Measurements from ENCODE around the gene PPP1R12B.
"Not testable (repeated sequence)": the region's sequence is repeated elsewhere in the genome, so short reads cannot be mapped to it uniquely, and the experiment has no call there.

PPP1R12B gene

DNA sequence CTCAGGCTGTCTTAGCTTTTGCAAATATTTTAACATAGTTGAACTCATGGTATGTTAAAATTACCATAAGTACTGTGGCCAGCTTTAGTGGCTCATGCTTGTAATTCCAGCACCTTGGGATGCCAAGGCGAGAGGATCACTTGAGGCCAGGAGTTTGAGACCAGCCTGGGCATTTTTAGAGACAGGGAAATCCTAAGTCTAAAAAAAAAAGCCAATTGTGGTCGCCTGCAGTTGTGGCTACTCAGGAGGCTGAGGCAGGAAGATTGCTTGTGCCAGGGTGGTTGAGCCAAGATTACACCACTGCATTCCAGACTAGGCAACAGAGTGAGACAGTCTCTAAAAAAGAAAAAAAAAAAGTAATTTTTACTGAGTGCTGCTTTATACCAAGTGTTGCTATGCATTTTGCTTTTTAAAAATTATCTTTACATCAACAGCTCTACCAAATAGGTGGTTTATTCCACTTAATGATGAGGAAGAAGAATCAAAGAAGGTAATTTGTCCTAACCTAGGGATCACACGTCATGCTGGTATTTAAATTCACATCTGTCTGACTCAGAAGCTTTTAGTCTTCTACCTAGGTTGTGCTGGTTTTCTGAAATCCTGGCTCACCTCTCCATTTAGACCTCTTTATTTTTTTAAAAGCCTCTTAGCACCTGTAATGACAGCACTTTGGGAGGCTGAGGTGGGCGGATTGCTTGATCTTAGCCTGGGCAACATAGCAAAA lies 16.8 kb downstream of the PPP1R12B start:
- Mint-ChIP-seq H3K4me1 (ENCODE audit: low read depth) (no peaks in the 10 kb centered on the region), H3K36me3 (ENCODE audit: low read depth) (no peaks in the 10 kb centered on the region)

DNA sequence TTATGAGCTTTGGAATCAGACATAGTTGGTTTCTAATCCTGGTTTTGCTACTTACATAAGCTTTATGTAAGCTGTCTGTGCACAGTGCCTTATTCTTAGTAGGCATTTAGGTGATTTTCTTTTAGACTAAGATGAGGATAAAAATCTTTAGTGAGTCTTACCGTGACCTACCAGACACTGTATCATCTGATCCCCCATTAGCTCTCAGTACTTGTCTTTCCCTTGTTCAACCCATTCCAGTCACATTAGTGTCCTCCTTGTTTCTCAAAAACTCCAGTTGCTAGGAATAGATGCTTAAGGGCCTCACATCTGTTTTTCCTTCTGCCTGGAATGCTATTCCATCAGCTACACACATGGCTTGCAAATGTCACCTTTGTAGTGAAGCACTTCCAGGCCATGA lies 18.8 kb downstream of the PPP1R12B start:
- no peak overlapping the region for H3K4me3 Mint-ChIP-seq
- no peak for DNase-seq
- no peaks in the 10 kb centered on the region for H3K27me3 Mint-ChIP-seq
- H3K36me3 Mint-ChIP-seq (ENCODE audit: low read depth) = no peaks in the 10 kb centered on the region
- H3K9me3 Mint-ChIP-seq = no peaks in the 10 kb centered on the region
- H3K4me1 Mint-ChIP-seq (ENCODE audit: low read depth) = no peaks in the 10 kb centered on the region
- no peak overlapping the region for H3K27ac Mint-ChIP-seq

More for the DNA sequence above, 16.8 kb downstream of the PPP1R12B start:
- Mint-ChIP-seq H3K4me3 (no peak overlapping the region), H3K27ac (no peak overlapping the region), H3K27me3 (no peaks in the 10 kb centered on the region), H3K9me3 (no peaks in the 10 kb centered on the region)
- no peak for DNase-seq

DNA sequence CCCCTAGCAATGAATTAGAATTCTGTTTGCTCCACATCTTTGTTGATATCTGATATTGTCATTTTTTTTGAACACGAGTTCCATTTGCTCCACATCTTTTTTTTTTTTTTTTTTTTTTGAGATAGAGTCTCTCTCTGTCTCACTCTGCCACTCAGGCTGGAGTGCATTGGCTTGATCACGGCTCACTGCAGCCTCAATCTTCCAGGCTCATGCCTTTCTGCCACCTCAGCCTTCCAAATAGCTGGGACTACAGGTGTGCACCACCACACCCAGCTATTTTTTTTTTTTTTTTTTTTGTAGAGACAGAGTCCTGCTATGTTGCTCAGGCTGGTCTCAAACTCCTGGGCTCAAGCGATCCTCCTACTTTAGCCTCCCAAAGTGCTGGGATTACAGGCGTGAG lies 22.4 kb downstream of the PPP1R12B start:
- not testable (repeated sequence) for DNase-seq; H3K4me3 Mint-ChIP-seq; H3K9me3 Mint-ChIP-seq; H3K27me3 Mint-ChIP-seq; H3K4me1 Mint-ChIP-seq (ENCODE audit: low read depth); H3K27ac Mint-ChIP-seq; H3K36me3 Mint-ChIP-seq (ENCODE audit: low read depth)

DNA sequence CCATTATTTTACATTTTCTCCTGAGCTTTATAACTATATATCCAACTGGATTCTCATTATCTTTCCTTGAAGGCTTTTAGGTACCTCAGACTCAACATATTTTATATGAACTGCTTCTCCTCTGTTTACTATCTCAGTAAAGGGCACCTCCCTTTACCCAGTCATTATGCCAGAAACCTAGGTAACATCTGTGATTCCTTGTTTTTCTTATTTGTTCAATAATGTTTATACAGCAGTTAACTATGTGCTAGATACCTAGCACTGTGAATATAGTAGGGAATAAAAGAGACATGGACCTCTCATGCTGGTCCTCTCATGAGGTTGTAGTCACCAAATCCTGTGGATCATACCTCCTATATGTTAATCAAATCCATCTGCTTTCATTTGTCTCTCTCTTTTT lies 25.6 kb downstream of the PPP1R12B start:
- H3K4me1 Mint-ChIP-seq (ENCODE audit: low read depth) = peaks cover 16% of the 10 kb centered on the region
- no peaks in the 10 kb centered on the region for H3K9me3 Mint-ChIP-seq
- no peaks in the 10 kb centered on the region for H3K27me3 Mint-ChIP-seq
- DNase-seq = no peak
- no peak overlapping the region for H3K4me3 Mint-ChIP-seq
- no peaks in the 10 kb centered on the region for H3K36me3 Mint-ChIP-seq (ENCODE audit: low read depth)
- no peak overlapping the region for H3K27ac Mint-ChIP-seq

DNA sequence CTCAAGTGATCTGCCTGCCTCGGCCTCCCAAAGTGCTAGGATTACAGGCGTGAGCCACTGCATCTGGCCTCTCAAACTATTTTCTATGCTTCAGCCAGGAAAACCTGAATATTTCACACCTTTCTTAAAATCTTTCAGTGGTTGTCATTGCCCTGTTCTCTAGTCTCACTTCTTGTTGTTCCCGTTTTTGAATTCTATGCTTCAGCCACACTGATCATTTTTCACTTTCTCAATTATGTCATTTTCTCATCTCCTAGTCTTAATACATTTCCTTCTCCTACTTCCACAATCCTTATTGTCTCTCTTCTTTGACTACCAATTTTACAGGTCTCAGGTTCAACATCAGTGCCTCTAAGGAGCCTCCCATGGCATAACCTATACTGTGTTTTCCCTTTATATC lies 26.7 kb downstream of the PPP1R12B start:
- DNase-seq; H3K4me3 Mint-ChIP-seq; H3K27me3 Mint-ChIP-seq; H3K9me3 Mint-ChIP-seq; H3K27ac Mint-ChIP-seq; H3K36me3 Mint-ChIP-seq (ENCODE audit: low read depth): not testable (repeated sequence)
- peaks cover 23% of the 10 kb centered on the region for H3K4me1 Mint-ChIP-seq (ENCODE audit: low read depth)

DNA sequence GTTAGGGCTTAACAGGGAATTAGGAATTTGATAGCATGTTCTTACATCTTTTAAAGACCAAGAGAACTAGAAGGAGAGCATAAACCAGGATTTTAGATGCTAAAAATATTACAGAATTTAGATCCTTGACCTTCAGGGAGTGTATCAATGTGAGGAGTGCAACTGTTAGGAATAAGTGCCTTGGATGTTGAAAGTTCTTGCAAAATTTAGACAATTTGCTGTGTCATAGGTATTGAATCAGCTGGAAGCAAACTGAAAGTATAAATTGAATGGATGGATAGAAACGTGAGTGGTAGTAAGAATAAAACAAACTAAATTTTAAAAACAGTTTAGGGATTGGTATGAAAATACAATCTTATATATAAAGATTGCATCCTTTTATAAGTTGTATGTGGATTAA lies 27.7 kb downstream of the PPP1R12B start:
- no peaks in the 10 kb centered on the region for H3K27me3 Mint-ChIP-seq
- no peak overlapping the region for H3K27ac Mint-ChIP-seq
- H3K4me1 Mint-ChIP-seq (ENCODE audit: low read depth) = peaks cover 32% of the 10 kb centered on the region
- no peak for DNase-seq
- no peaks in the 10 kb centered on the region for H3K36me3 Mint-ChIP-seq (ENCODE audit: low read depth)
- no peak overlapping the region for H3K4me3 Mint-ChIP-seq
- H3K9me3 Mint-ChIP-seq = no peaks in the 10 kb centered on the region

DNA sequence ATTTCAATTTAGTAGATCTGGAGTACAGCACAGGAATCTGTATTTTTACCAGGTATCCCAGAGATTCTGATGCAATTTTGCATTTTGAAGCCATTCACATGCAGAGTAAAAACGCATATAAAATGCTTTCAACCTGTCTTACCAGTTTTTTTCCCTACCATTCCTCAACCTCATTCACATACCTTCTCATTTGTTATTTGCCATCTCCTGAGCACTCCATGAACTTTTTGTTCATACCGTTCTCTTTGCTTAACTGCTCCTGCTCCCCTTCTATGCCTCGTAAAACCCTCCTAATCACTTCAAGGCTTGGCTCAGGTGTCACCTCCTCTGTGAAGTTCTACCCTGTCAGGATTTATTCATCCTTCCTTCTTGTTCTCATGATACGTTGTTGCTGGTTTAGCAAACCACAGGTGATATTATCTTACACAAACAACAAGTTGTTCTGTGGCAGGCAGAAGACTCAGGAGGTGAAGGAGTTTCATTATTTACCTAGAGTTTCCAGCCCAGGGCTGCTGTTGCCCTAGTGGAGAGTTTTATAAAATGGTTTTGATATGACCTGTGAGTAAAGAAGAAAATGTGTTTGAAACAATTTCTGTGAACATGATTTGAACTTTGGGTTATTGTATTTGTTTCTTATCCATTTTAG lies 31.5 kb downstream of the PPP1R12B start:
- H3K27ac Mint-ChIP-seq; H3K27me3 Mint-ChIP-seq; H3K36me3 Mint-ChIP-seq (ENCODE audit: low read depth); H3K9me3 Mint-ChIP-seq; DNase-seq; H3K4me3 Mint-ChIP-seq: not testable (repeated sequence)
- H3K4me1 Mint-ChIP-seq (ENCODE audit: low read depth) = peaks cover 33% of the 10 kb centered on the region

DNA sequence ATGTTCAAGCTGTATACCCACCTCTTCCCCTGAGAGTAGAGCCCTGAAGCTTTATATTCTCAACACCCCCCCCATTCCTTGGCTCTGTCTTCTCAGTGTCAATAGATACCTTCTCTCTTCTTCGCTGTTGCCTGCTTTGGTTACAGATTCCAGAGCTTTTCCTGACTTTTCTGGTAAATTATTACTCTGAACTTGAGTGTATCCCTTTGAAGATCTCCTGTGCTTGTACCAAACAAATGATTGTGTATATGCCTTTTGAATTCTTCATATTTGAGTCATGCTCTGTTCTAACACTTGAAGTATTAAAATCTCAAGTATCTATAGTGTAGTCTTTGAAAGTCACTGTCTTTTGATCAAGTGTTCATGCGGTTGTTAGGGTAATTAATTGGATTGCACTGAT lies 32.0 kb downstream of the PPP1R12B start:
- not testable (repeated sequence) for DNase-seq

DNA sequence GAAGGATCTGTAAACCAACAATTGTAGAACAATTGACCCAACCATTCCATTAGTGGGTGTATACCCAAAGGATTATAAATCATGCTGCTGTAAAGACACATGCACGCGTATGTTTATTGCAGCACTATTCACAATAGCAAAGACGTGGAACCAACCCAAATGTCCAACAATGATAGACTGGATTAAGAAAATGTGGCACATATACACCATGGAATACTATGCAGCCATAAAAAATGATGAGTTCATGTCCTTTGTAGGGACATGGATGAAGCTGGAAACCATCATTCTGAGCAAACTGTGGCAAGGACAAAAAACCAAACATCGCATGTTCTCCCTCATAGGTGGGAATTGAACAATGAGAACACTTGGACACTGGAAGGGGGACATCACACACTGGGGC lies 33.4 kb downstream of the PPP1R12B start:
- H3K36me3 Mint-ChIP-seq (ENCODE audit: low read depth); H3K4me3 Mint-ChIP-seq; H3K27ac Mint-ChIP-seq; H3K27me3 Mint-ChIP-seq; H3K9me3 Mint-ChIP-seq; DNase-seq: not testable (repeated sequence)
- peaks cover 29% of the 10 kb centered on the region for H3K4me1 Mint-ChIP-seq (ENCODE audit: low read depth)

More for the DNA sequence above, 32.0 kb downstream of the PPP1R12B start:
- not testable (repeated sequence) for H3K27me3 Mint-ChIP-seq; H3K4me3 Mint-ChIP-seq; H3K9me3 Mint-ChIP-seq; H3K36me3 Mint-ChIP-seq (ENCODE audit: low read depth); H3K27ac Mint-ChIP-seq
- peaks cover 31% of the 10 kb centered on the region for H3K4me1 Mint-ChIP-seq (ENCODE audit: low read depth)

DNA sequence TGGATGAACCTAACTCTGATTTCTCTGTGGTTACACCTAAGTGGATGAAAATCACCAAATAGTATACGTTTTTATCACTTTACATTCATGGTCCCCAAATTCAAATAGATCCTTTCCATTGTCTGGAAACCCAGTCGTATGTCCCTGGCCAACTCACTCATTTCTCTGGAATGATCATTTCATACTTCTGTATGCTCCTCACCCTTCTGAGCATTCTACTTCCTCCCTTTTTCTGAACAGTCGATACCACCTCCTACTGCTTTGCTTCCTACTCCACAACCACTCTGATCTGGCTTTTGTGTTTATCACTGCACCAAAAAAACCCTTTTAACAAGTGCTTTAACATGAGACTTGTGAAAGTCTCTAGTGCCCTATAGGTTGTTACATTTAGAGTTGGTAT lies 47.3 kb downstream of the PPP1R12B start:
- not testable (repeated sequence) for H3K27ac Mint-ChIP-seq

DNA sequence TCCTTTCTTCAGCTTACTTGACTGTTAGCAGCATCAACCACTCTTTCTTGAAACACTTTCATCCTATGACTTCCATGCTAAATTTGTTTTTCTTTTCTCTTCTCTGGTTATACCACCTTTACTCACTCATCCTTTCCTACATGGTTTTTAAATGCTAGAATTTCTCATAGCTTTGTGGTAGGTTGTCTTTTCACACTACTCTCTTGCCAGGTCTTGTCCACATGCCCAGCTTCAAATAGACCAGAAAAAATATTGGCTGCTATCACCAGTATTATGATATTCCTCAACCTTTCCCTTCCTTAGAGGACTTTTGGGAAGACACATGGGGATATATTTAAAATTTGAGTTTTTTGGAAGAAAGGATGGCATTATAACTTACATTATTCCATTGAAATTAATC lies 48.8 kb downstream of the PPP1R12B start:
- Mint-ChIP-seq H3K4me1 (ENCODE audit: low read depth) (peaks cover 19% of the 10 kb centered on the region), H3K9me3 (no peaks in the 10 kb centered on the region), H3K27me3 (no peaks in the 10 kb centered on the region), H3K36me3 (ENCODE audit: low read depth) (no peaks in the 10 kb centered on the region), H3K4me3 (no peak overlapping the region), H3K27ac (no peak overlapping the region)
- no peak for DNase-seq

More for the DNA sequence above, 47.3 kb downstream of the PPP1R12B start:
- not testable (repeated sequence) for H3K27me3 Mint-ChIP-seq; H3K9me3 Mint-ChIP-seq; H3K36me3 Mint-ChIP-seq (ENCODE audit: low read depth); DNase-seq; H3K4me3 Mint-ChIP-seq
- H3K4me1 Mint-ChIP-seq (ENCODE audit: low read depth) = peaks cover 12% of the 10 kb centered on the region

DNA sequence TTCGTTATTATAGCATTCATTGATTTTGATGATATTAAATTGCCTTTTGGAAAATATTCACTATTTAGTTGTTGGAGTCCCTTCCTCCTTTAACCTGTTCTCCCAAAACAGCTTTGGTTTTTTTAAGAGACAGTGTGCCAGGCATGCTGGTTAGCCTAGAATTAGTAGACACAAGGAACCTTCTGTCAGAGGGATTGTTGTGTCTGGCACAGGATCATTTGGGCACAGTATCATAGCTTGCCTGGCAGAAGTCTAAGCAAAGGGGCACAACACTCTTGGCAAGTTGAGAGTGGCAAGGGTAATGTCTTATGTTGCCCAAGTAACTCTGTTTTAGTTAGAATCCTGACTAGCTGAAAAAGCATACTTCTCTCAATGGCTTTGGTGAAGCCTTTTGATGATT lies 49.9 kb downstream of the PPP1R12B start:
- H3K4me3 Mint-ChIP-seq; H3K36me3 Mint-ChIP-seq (ENCODE audit: low read depth); DNase-seq; H3K9me3 Mint-ChIP-seq; H3K27me3 Mint-ChIP-seq; H3K27ac Mint-ChIP-seq: not testable (repeated sequence)
- peaks cover 20% of the 10 kb centered on the region for H3K4me1 Mint-ChIP-seq (ENCODE audit: low read depth)

DNA sequence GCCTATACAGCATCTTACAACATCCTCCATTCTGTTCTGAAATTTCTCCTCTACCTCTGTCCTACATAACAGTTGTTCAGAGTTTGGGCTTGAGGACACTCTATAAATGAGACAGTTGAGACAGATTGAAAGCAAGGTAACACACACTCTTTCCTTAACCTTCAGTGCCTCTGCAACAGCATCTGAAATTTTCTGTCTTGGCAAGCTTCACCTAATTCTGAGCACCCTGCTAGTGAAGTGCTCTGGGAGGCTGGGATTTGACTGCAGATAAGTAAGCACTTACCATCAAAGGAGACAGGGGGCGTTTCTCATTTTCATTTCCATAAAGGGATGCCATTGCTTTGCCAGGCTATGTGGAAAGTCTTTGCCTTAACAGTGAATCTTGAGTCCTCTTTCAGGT lies 53.3 kb downstream of the PPP1R12B start:
- not testable (repeated sequence) for H3K36me3 Mint-ChIP-seq (ENCODE audit: low read depth); DNase-seq; H3K4me3 Mint-ChIP-seq; H3K27me3 Mint-ChIP-seq; H3K9me3 Mint-ChIP-seq; H3K27ac Mint-ChIP-seq
- H3K4me1 Mint-ChIP-seq (ENCODE audit: low read depth) = peaks cover 22% of the 10 kb centered on the region

DNA sequence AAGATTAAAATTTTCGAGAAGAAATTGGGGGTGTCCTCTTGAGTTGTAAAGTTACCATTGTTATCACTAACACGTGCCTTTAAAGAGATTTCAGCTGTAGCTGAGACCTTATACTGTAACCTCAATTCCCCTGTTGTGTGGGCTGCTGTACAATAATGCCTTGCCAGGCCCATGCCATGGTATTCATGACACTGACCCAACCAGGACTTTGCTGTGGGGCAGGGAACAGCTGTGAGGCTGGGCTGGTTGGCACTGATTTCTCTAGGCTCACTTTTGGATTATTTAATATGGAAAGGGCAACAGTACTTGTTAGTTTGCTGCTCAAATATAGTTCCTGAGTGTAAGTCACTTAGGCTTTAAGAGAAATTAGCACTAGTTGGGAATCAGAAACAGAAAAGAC lies 54.9 kb downstream of the PPP1R12B start:
- H3K9me3 Mint-ChIP-seq; DNase-seq; H3K4me3 Mint-ChIP-seq; H3K27me3 Mint-ChIP-seq; H3K36me3 Mint-ChIP-seq (ENCODE audit: low read depth); H3K27ac Mint-ChIP-seq: not testable (repeated sequence)
- H3K4me1 Mint-ChIP-seq (ENCODE audit: low read depth) = peaks cover 26% of the 10 kb centered on the region

DNA sequence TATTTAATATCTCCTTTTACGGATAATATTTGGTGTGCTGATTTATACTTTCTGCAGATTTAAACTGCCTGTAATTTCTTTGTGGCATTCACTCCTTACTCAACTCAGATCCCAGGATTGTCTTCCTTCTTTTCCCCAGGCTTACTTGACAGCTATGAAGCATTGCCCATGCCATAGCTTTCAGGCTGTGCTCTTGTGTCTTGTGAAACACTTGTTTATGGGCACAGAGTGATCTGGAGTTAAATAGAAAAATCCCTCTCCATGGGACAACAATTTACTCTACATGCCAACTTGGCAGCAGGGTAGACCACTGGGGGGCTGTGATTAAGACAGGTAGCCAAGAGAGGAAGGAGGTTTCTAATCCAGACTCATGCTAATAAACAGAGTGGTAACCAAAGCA lies 57.4 kb downstream of the PPP1R12B start:
- Mint-ChIP-seq H3K4me1 (ENCODE audit: low read depth) (peaks cover 37% of the 10 kb centered on the region), H3K36me3 (ENCODE audit: low read depth) (no peaks in the 10 kb centered on the region), H3K4me3 (no peak overlapping the region), H3K27me3 (no peaks in the 10 kb centered on the region), H3K9me3 (no peaks in the 10 kb centered on the region), H3K27ac (no peak overlapping the region)
- no peak for DNase-seq

Data from activated T-cell treated with anti-CD3 and anti-CD28 coated beads, Interleukin-2, amount 50 U/mL, for 24 hours (primary cell).